Smooth muscle cell of the umbilical artery (primary cell): ENCODE data around the gene TIMM8A. TPM values are rescaled to one million over a fixed set of nuclear protein-coding genes. Genes with fewer than 3 reads are reported as not detected.

Experiments
- total RNA-seq: library from RNA; depleted of rRNA; stranded (reverse); fragments of >200 nt; gene quantifications from 2 replicates; pipeline ENCODE4 v1.2.3, GENCODE V29; 2014

TIMM8A gene
- total RNA-seq = 4.2 and 6.9 TPM in 2 replicates

GRCh38 chrX:101348452-101349192 lies at the start of gene TIMM8A:
Gene TIMM8A, minus strand, starts transcription at chrX:101348742. Its CDS starts 78 bp downstream, at chrX:101348664.

GRCh38 chrX:101390664-101391525 lies 42.4 kb upstream of the TIMM8A start, which contains the start of gene RPL36A:
Gene RPL36A, plus strand, starts transcription at chrX:101391011. Its CDS starts 33 bp downstream, at chrX:101391044.

GRCh38 chrX:101385795-101386541 lies 37.4 kb upstream of the TIMM8A start, which contains the start of gene BTK:
Gene BTK, minus strand, starts transcription at chrX:101386191. Its CDS starts 10,907 bp downstream, at chrX:101375284.

Other genes starting within 250 kb of the TIMM8A start
- gene DRP2, start 129.0 kb downstream of the TIMM8A start, total RNA-seq = 2.4 and 2.6 TPM in 2 replicates
- 0.59 and 0.65 TPM in 2 replicates for gene TAF7L, start 57.4 kb downstream of the TIMM8A start, total RNA-seq
- not detected in 2 replicates for gene BTK, start 37.4 kb upstream of the TIMM8A start, total RNA-seq
- gene RPL36A, start 42.3 kb upstream of the TIMM8A start, total RNA-seq = 617 and 649 TPM in 2 replicates
- gene GLA, start 59.2 kb upstream of the TIMM8A start, total RNA-seq = 28.8 and 97.4 TPM in 2 replicates
- 64.2 and 69.8 TPM in 2 replicates for gene HNRNPH2, start 59.5 kb upstream of the TIMM8A start, total RNA-seq
- gene ARMCX4, start 136.7 kb upstream of the TIMM8A start, total RNA-seq = 8.3 and 10.5 TPM in 2 replicates
- gene ARMCX1, start 201.8 kb upstream of the TIMM8A start, total RNA-seq = 32.0 and 46.3 TPM in 2 replicates